B cell (primary cell): ENCODE data around the gene GPR149. TPM values are rescaled to one million over a fixed set of nuclear protein-coding genes. Genes with fewer than 3 reads are reported as not detected.

Experiments used
- ATAC-seq: fragments of 200-7000 bp; cut with Tn5 transposase; one replicate; pipeline ENCODE4 v1.10.0; 2021; ENCODE audit warnings: low read depth, mild to moderate bottlenecking, moderate number of reproducible peaks, moderate library complexity
- CTCF ChIA-PET: fragments of 350-600 bp; sonication (Branson Sonifier 250); formaldehyde crosslinking; loops from one replicate; lab custom pipeline; 2021; ENCODE audit warnings: antibody characterized with exemption, inconsistent platforms; lab: Charles Lee
- POLR2A ChIA-PET: fragments of 350-600 bp; sonication (Branson Sonifier 250); formaldehyde crosslinking; loops from one replicate; lab custom pipeline; 2021; ENCODE audit warnings: antibody characterized with exemption; lab: Charles Lee
- DNase-seq: peaks from one replicate; pipeline ENCODE4 v3.0.0; 2013
- H2AFZ ChIP-seq: 2 replicates; pipeline ENCODE4 v1.6.1; 2012; ENCODE audit warnings: mild to moderate bottlenecking, low read depth, low read length; ENCODE audit not compliant: insufficient read depth, poor library complexity, severe bottlenecking
- H3K27ac ChIP-seq, 2 donors: 1 replicate in 1 of 2; 2 replicates in 1 of 2; pipeline ENCODE4 v1.5.1; 2012 to 2013; ENCODE audit warnings: low read length in 2 of 2, mild to moderate bottlenecking in 2 of 2, moderate library complexity in 1 of 2
- H3K27me3 ChIP-seq, 4 experiments: fragments of 200-600 bp in 1 of 4; sonication (generic) in 1 of 4; replicated peaks in 1 of 4; 1 replicate in 2 of 4; 2 replicates in 2 of 4; pipeline versions ENCODE4 v1.6.1 to v1.7.0; 2013 to 2016; ENCODE audit warnings: low read length in 3 of 4, mild to moderate bottlenecking in 2 of 4, mixed read lengths in 1 of 4, moderate library complexity in 1 of 4; ENCODE audit not compliant: insufficient read depth in 4 of 4, control insufficient read depth in 3 of 4; ENCODE audit errors: control extremely low read depth in 1 of 4
- H3K36me3 ChIP-seq, 2 experiments: replicated peaks in 1 of 2; 1 replicate in 1 of 2; 2 replicates in 1 of 2; pipeline versions ENCODE4 v1.6.1 to v1.7.1; 2013; ENCODE audit warnings: low read length in 1 of 2; ENCODE audit not compliant: insufficient read depth in 2 of 2, control insufficient read depth in 1 of 2; ENCODE audit errors: control extremely low read depth in 1 of 2, extremely low read depth in 1 of 2
- H3K4me1 ChIP-seq, 2 donors: fragments of 200-600 bp in 1 of 2; sonication (generic) in 1 of 2; 1 replicate in 1 of 2; 2 replicates in 1 of 2; pipeline versions ENCODE4 v1.5.1 to v1.6.1; 2013 to 2017; ENCODE audit warnings: low read length in 2 of 2; ENCODE audit not compliant: control insufficient read depth in 2 of 2, insufficient read depth in 2 of 2
- H3K4me2 ChIP-seq: replicated peaks from 2 replicates; pipeline ENCODE3; 2012; ENCODE audit warnings: mild to moderate bottlenecking, low read depth, low read length; ENCODE audit not compliant: poor library complexity, severe bottlenecking
- H3K4me3 ChIP-seq, 5 experiments: fragments of 200-600 bp in 1 of 5; sonication (generic) in 1 of 5; 1 replicate in 3 of 5; 2 replicates in 2 of 5; pipeline versions ENCODE4 v1.5.1 to v1.7.0; 2011 to 2016; ENCODE audit warnings: low read length in 4 of 5, mild to moderate bottlenecking in 4 of 5, low read depth in 2 of 5, control low read depth in 1 of 5, moderate library complexity in 1 of 5; ENCODE audit not compliant: insufficient read depth in 1 of 5; ENCODE audit errors: control extremely low read depth in 1 of 5, extremely low read depth in 1 of 5
- H3K79me2 ChIP-seq: fragments of 200-600 bp; sonication (generic); one replicate; pipeline ENCODE4 v1.6.0; 2016; ENCODE audit warnings: low read length; ENCODE audit not compliant: control insufficient read depth, insufficient read depth
- H3K9ac ChIP-seq: fragments of 200-600 bp; sonication (generic); 2 replicates; pipeline ENCODE4 v1.6.1; 2017; ENCODE audit warnings: mild to moderate bottlenecking, low read length, moderate library complexity
- H3K9me3 ChIP-seq, 3 donors: one replicate each; pipeline versions ENCODE4 v1.6.1 to v1.7.1; 2013; ENCODE audit warnings: low read length in 2 of 3; ENCODE audit not compliant: control insufficient read depth in 2 of 3, insufficient read depth in 1 of 3; ENCODE audit errors: control extremely low read depth in 1 of 3
- H4K20me1 ChIP-seq: 2 replicates; pipeline ENCODE4 v1.6.0; 2012; ENCODE audit warnings: mild to moderate bottlenecking, low read length; ENCODE audit not compliant: insufficient read depth, control insufficient read depth, poor library complexity, severe bottlenecking
- H3K27ac Mint-ChIP-seq: one replicate; pipeline ENCODE4 v1.8.0; 2021; ENCODE audit warnings: mixed read lengths
- H3K27me3 Mint-ChIP-seq: one replicate; pipeline ENCODE4 v1.8.0; 2021; ENCODE audit warnings: mixed read lengths
- H3K4me1 Mint-ChIP-seq: one replicate; pipeline ENCODE4 v1.8.0; 2021; ENCODE audit warnings: mixed read lengths
- H3K4me3 Mint-ChIP-seq: one replicate; pipeline ENCODE4 v1.8.0; 2021; ENCODE audit warnings: mixed read lengths
- H3K9me3 Mint-ChIP-seq: one replicate; pipeline ENCODE4 v1.8.0; 2022; ENCODE audit warnings: mixed read lengths; ENCODE audit not compliant: insufficient read depth
- EZH2 ChIP-seq: IDR thresholded peaks from 2 replicates; pipeline ENCODE4 v1.6.1; 2012; ENCODE audit warnings: borderline replicate concordance, low read depth, mild to moderate bottlenecking, moderate library complexity, low read length; ENCODE audit not compliant: insufficient read depth, poor library complexity, severe bottlenecking
- WGBS: methylation state at CpG from one replicate; pipeline ENCODE4 v1.1.5; 2013; ENCODE audit warnings: missing lambda C conversion rate; ENCODE audit not compliant: insufficient coverage; 5-methylcytosine and 5-hydroxymethylcytosine counted together
- intact Hi-C: fragments of 100-400 bp; cut with micrococcal nuclease; formaldehyde crosslinking; loops from one replicate; pipeline ENCODE4 v1.10.0; 2022
- polyA plus RNA-seq: library from polyadenylated mRNA; depleted of rRNA; stranded (reverse); fragments of >200 nt; gene quantifications from 2 replicates; pipeline ENCODE4 v1.2.3, GENCODE V29; 2012
- total RNA-seq, 2 donors: library from RNA; stranded (reverse); fragments of 120-200 nt in 1 of 2; gene quantifications; 1 replicate in 1 of 2; 2 replicates in 1 of 2; pipeline versions ENCODE4 v1.2.3 to v1.2.4, GENCODE V29; 2013 to 2022
- TF ChIP-seq, protein P1 (sequence below): fragments of 200-600 bp; IDR thresholded peaks from one replicate; pipeline ENCODE4 v1.8.0; 2022; ENCODE audit warnings: antibody characterized with exemption, mild to moderate bottlenecking

GPR149 gene
- total and polyA plus RNA-seq, 2 donors (not counting 1 experiment from before 2014, with no cell fraction given): not detected

DNA sequence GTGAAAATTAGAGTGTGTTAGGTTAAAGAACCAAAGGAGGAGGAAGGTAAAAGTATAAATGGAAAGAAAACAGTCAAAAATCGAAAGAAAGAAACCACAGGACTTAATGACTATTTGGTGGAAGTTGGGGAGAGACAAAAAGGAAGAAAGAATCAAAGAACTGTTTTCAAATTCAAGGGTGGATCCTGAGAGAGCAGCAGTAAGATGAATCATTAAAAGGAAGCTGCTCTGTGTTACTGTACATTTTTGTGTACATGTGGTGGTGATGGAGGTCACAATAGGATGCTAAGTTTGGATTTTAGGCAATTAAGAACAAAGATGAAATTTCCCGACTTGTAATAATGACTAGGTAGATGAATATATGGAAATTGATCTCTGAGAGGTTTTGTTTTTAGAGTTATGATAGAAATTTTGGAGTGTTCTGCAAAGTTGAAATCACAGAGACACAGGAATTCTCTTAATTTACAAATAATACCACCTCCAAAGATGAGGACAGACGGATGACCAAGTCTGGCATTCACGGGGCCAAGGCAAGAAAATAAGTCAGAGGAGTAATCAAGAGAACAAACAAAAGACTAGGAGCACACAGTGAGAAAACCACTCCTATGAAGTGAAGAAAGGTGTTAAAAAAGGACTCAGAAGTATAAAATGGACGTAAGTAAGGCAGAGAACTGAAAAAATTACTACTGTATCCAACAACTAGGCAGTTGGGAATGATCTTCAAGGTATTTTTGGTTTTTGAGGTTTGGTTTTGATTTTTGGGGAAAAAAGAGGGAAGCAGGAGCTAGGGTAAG, 112.8 kb downstream of the GPR149 start:
- WGBS: 67% methylated on average over 2 of the region's 5 CpGs
- no peaks in the 10 kb centered on the region for H3K27me3 Mint-ChIP-seq
- Histone ChIP-seq H2AFZ (no peak overlapping the region), H3K4me2 (no peak overlapping the region), H3K27ac (peak overlapping the region in 1 of 2 donors; percentile 8), H3K36me3 (peaks cover 9 to 23% of the 10 kb centered on the region in 2 experiments), H4K20me1 (peaks cover 61% of the 10 kb centered on the region), H3K4me3 (no peak overlapping the region), H3K9ac (no peak overlapping the region), H3K9me3 (peaks cover 0 to 2% (median 0%) of the 10 kb centered on the region in 3 donors), H3K27me3 (no peaks in the 10 kb centered on the region), H3K4me1 (peaks cover 25 to 42% of the 10 kb centered on the region in 2 donors), H3K79me2 (peaks cover 68% of the 10 kb centered on the region)
- ChIA-PET POLR2A (no interaction called here), CTCF (no interaction called here)
- DNase-seq (no peak), ATAC-seq (no peak)
- H3K4me1 Mint-ChIP-seq: peaks cover 21% of the 10 kb centered on the region
- TF ChIP-seq, protein P1, sequence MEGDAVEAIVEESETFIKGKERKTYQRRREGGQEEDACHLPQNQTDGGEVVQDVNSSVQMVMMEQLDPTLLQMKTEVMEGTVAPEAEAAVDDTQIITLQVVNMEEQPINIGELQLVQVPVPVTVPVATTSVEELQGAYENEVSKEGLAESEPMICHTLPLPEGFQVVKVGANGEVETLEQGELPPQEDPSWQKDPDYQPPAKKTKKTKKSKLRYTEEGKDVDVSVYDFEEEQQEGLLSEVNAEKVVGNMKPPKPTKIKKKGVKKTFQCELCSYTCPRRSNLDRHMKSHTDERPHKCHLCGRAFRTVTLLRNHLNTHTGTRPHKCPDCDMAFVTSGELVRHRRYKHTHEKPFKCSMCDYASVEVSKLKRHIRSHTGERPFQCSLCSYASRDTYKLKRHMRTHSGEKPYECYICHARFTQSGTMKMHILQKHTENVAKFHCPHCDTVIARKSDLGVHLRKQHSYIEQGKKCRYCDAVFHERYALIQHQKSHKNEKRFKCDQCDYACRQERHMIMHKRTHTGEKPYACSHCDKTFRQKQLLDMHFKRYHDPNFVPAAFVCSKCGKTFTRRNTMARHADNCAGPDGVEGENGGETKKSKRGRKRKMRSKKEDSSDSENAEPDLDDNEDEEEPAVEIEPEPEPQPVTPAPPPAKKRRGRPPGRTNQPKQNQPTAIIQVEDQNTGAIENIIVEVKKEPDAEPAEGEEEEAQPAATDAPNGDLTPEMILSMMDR: no peak
- no peak for TF ChIP-seq EZH2
- intact Hi-C loops: no loop called here
- peak overlapping the region; percentile 22 for H3K27ac Mint-ChIP-seq
- H3K9me3 Mint-ChIP-seq: no peaks in the 10 kb centered on the region
- no peak overlapping the region for H3K4me3 Mint-ChIP-seq

DNA sequence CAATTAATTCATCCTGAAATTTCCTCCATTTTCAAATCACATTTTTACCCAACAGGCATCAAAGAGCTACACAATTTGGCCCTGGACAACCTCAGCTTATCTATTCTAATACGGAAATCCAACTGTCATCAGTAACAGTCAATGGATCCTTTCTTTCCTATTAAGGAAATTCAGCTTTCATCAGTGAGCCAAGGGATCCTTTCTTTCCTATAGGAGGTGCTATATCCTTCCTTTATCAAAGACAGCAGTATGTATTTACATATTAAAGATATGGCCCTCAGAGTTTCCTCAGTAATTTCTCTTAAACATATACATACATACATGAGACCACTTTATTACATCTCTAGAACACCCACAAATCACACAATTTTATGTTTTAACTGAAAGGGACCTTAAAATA, 115.8 kb downstream of the GPR149 start:
- ATAC-seq (no peak), DNase-seq (no peak)
- CTCF ChIA-PET: interaction anchor here (0.5 kb wide), 1 partner anchor 63 kb away, joined by 5 read pairs; no protein-coding TSS in a partner anchor
- Mint-ChIP-seq H3K9me3 (no peaks in the 10 kb centered on the region), H3K27me3 (no peaks in the 10 kb centered on the region), H3K4me3 (no peak overlapping the region), H3K27ac (no peak overlapping the region), H3K4me1 (peaks cover 13% of the 10 kb centered on the region)
- intact Hi-C loops: no loop called here
- Histone ChIP-seq H3K27ac (no peak overlapping the region), H3K4me3 (no peak overlapping the region), H3K27me3 (no peaks in the 10 kb centered on the region), H2AFZ (no peak overlapping the region), H3K4me2 (no peak overlapping the region), H3K9ac (no peak overlapping the region), H3K4me1 (peaks cover 0 to 14% of the 10 kb centered on the region in 2 donors), H3K79me2 (peaks cover 38% of the 10 kb centered on the region), H4K20me1 (peaks cover 35% of the 10 kb centered on the region), H3K9me3 (peaks cover 0 to 2% (median 0%) of the 10 kb centered on the region in 3 donors), H3K36me3 (peaks cover 11 to 34% of the 10 kb centered on the region in 2 experiments)
- POLR2A ChIA-PET: no interaction called here
- TF ChIP-seq, protein P1: no peak
- TF ChIP-seq EZH2: no peak
- 100% methylated on average over 1 of the region's 1 CpG for WGBS
